Upper lobe of left lung (tissue), 6 donors: Measurements from ENCODE around the gene ERICH3. TPM values are rescaled to one million over a fixed set of nuclear protein-coding genes. Genes with fewer than 3 reads are reported as not detected.

Experiments
- ATAC-seq, 2 donors: fragments of 200-7000 bp; cut with Tn5 transposase; one replicate each; pipeline ENCODE4 v1.9.1; 2022; ENCODE audit warnings: mild to moderate bottlenecking in 2 of 2, moderate library complexity in 2 of 2; ENCODE audit not compliant: low FRiP score in 2 of 2
- DNase-seq, 2 donors: peaks; one replicate each; pipeline ENCODE4 v3.0.0-alpha.2; 2019 to 2020
- H3K27ac ChIP-seq, 4 donors: fragments of 200-600 bp; sonication (generic); one replicate each; pipeline ENCODE4 v1.5.1; 2016 to 2019
- H3K27me3 ChIP-seq, 4 donors: fragments of 200-600 bp; sonication (generic); one replicate each; pipeline ENCODE4 v1.5.1; 2017 to 2019
- H3K36me3 ChIP-seq, 4 donors: fragments of 200-600 bp; sonication (generic); one replicate each; pipeline ENCODE4 v1.5.1; 2016 to 2019
- H3K4me1 ChIP-seq, 4 donors: fragments of 200-600 bp; sonication (generic); one replicate each; pipeline ENCODE4 v1.5.1; 2018 to 2019
- H3K4me3 ChIP-seq, 4 donors: fragments of 200-600 bp; sonication (generic); one replicate each; pipeline ENCODE4 v1.5.1; 2017 to 2019; ENCODE audit warnings: mild to moderate bottlenecking in 2 of 4, moderate library complexity in 1 of 4
- H3K9me3 ChIP-seq, 4 donors: fragments of 200-600 bp; sonication (generic); one replicate each; pipeline ENCODE4 v1.5.1; 2018 to 2019
- CTCF ChIP-seq, 6 experiments: fragments of 450-650 bp in 4 of 6; fragments of 200-600 bp in 2 of 6; sonication (generic) in 2 of 6; IDR thresholded peaks; one replicate each; pipeline ENCODE4 v1.5.1; 2016 to 2019; ENCODE audit warnings: antibody characterized with exemption in 6 of 6
- EP300 ChIP-seq, 4 donors: sonication (generic); formaldehyde crosslinking; IDR thresholded peaks; one replicate each; pipeline ENCODE4 v1.5.1; 2017; ENCODE audit warnings: antibody characterized with exemption in 4 of 4, control low read depth in 2 of 4
- POLR2A ChIP-seq, 4 donors: fragments of 450-650 bp; IDR thresholded peaks; one replicate each; pipeline ENCODE4 v1.5.1; 2016 to 2017; ENCODE audit warnings: antibody characterized with exemption in 4 of 4, mild to moderate bottlenecking in 2 of 4
- POLR2AphosphoS5 ChIP-seq, 2 donors: sonication (generic); formaldehyde crosslinking; IDR thresholded peaks; one replicate each; pipeline ENCODE4 v1.5.1; 2017; ENCODE audit warnings: antibody characterized with exemption in 2 of 2
- WGBS, 2 donors: methylation state at CpG; one replicate each; pipeline ENCODE4 v1.1.5; 2017 to 2018; 5-methylcytosine and 5-hydroxymethylcytosine counted together
- total RNA-seq, 6 donors: library from RNA; depleted of rRNA in 4 of 6; stranded (reverse); fragments of >200 nt in 4 of 6; gene quantifications; one replicate each; pipeline versions ENCODE4 v1.1.0 to v1.2.1, GENCODE V29; 2016 to 2021
- donor health status: DM: no; HTN: no; CAD: no; lungs with moderate emphysema.
- donor health status: DM: no; HTN: yes; CAD: no; lungs with severe emphysema.

Gene ERICH3
- total RNA-seq, 6 donors from 2014 or later, result 0.23 to 37.5 (median 3.7) TPM

- Histone ChIP-seq H3K4me1 (no peaks in the 10 kb centered on the region), H3K27me3 (no peaks in the 10 kb centered on the region), H3K27ac (no peak overlapping the region), H3K36me3 (no peaks in the 10 kb centered on the region), H3K4me3 (no peak overlapping the region), H3K9me3 (no peaks in the 10 kb centered on the region)
- ATAC-seq (no peak), DNase-seq (no peak)
- WGBS, 2 donors, result 55 to 56% methylated on average over 2 of the region's 2 CpGs
- TF ChIP-seq POLR2AphosphoS5 (IDR thresholded peaks at IDR 0.05) (no peak), EP300 (IDR thresholded peaks at IDR 0.05) (no peak), POLR2A (IDR thresholded peaks at IDR 0.05) (no peak), CTCF (IDR thresholded peaks at IDR 0.05) (no peak)
Measured at GRCh38 chr1:74526708-74527107, 146.9 kb downstream of the ERICH3 start.

DNA sequence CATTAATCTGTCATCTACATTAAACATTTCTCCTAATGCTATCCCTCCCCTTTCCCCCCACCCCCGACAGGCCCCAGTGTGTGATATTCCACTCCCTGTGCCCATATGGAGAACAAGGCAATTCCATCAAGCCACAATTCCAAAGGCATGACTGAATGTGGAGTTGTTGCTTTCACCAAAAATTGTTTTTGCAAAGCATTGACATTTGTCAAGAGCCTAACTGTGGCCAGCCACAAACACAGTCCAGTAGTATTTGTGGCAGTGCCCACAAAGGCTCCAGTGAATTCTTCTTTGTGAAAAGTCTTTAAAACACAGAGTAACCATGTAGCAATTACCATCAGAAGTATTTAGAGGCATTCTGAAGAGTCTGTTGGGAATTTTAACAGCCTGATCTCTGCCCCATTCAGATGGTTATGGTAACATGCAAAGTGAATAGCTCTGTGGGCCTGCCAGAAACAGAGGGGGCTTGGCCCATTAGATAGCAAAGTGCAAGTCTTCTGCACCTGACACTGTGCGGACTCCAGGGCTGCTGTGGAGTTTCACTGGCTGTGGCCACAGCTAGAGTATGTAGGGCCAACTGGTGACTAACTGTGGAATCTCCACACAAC is 149.6 kb downstream of the ERICH3 start:
- TF ChIP-seq POLR2A (IDR thresholded peaks at IDR 0.05) (no peak), POLR2AphosphoS5 (IDR thresholded peaks at IDR 0.05) (no peak), CTCF (IDR thresholded peaks at IDR 0.05) (no peak), EP300 (IDR thresholded peaks at IDR 0.05) (no peak)
- no peak overlapping the region for H3K4me3 ChIP-seq
- WGBS, 2 donors, result 73 to 79% methylated on average over 2 of the region's 2 CpGs
- no peaks in the 10 kb centered on the region for H3K9me3 ChIP-seq
- no peaks in the 10 kb centered on the region for H3K27me3 ChIP-seq
- ATAC-seq (no peak), DNase-seq (no peak)
- H3K27ac ChIP-seq, result no peak overlapping the region
- no peaks in the 10 kb centered on the region for H3K4me1 ChIP-seq
- H3K36me3 ChIP-seq, result no peaks in the 10 kb centered on the region

DNA sequence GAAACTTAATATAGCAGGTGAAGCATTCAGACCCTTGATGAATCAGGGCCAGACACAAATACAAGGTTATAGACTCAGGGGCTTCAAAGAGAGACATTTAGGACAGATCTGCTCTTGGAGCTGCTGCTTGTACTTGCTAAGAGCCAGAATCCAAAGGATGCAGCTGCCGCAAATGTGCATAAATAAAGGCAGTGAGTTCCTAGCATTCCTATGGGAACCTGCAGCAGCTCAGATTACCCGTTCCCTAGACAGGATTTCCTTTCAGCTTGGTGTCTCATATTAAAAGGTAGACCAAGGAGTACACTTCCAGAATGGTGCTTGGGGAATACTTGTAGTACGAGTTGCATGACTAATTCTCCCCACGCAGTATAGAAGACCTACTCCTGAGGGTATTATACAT is 151.4 kb downstream of the ERICH3 start:
- H3K4me1 ChIP-seq, result no peaks in the 10 kb centered on the region
- no peak for TF ChIP-seq POLR2A (IDR thresholded peaks at IDR 0.05)
- no peak for TF ChIP-seq POLR2AphosphoS5 (IDR thresholded peaks at IDR 0.05)
- no peak for TF ChIP-seq CTCF (IDR thresholded peaks at IDR 0.05)
- no peak for TF ChIP-seq EP300 (IDR thresholded peaks at IDR 0.05)
- ATAC-seq, result no peak

More for the DNA sequence above, 151.4 kb downstream of the ERICH3 start:
- Histone ChIP-seq H3K4me3 (no peak overlapping the region), H3K36me3 (no peaks in the 10 kb centered on the region), H3K27ac (no peak overlapping the region), H3K9me3 (no peaks in the 10 kb centered on the region), H3K27me3 (no peaks in the 10 kb centered on the region)
- no peak for DNase-seq
- WGBS, 2 donors, result 17 to 31% methylated on average over 4 of the region's 4 CpGs

Other genes with a start within 250 kb of the ERICH3 start
- not detected for gene LRRC53, start 161.2 kb downstream of the ERICH3 start, total RNA-seq
- gene CRYZ, start 59.3 kb upstream of the ERICH3 start, total RNA-seq, result 10 to 100 TPM; 11.5 to 43.2 (median 34.6) TPM
- gene TYW3, start 59.4 kb upstream of the ERICH3 start, total RNA-seq, result 10 to 100 TPM in 5 of 6 donors, 1 to 10 TPM in 1; 3.1 to 18.0 (median 14.2) TPM